Skin epidermis (tissue), 12 donors: ENCODE results near the gene IMMP2L.
A peak's percentile ranks its signal among the peaks of the same experiment; 100 is the strongest.
"Not testable (repeated sequence)": the region's sequence is repeated elsewhere in the genome, so short reads cannot be mapped to it uniquely, and the experiment has no call there.

Source experiments
- H3K27ac ChIP-seq, 21 experiments: fragments of 200-600 bp; sonication (generic) in 11 of 21; one replicate each; pipeline ENCODE4 v1.5.0; 2020; ENCODE audit warnings: mild to moderate bottlenecking in 3 of 21, inconsistent platforms in 2 of 21, moderate library complexity in 2 of 21
- H3K4me3 ChIP-seq, 7 experiments: fragments of 200-600 bp; sonication (generic) in 2 of 7; one replicate each; pipeline ENCODE4 v1.5.0; 2020; ENCODE audit warnings: inconsistent platforms in 2 of 7, mild to moderate bottlenecking in 2 of 7, moderate library complexity in 1 of 7

Gene IMMP2L

GRCh38 chr7:111561904-111562732, at the start of gene IMMP2L:
TSS of gene IMMP2L (minus strand) at chr7:111562492.
- H3K4me3 ChIP-seq: peak within 1 kb of the TSS; percentile 57 to 99 (median 86)
- peak within 1 kb of the TSS; percentile 43 to 94 (median 90) for H3K27ac ChIP-seq

- not testable (repeated sequence) for H3K4me3 ChIP-seq, H3K27ac ChIP-seq
Observed at GRCh38 chr7:111609483-111610254, 47.4 kb upstream of the IMMP2L start.

- H3K4me3 ChIP-seq: no peak overlapping the region
- no peak overlapping the region for H3K27ac ChIP-seq
Observed at GRCh38 chr7:111607621-111608020, 45.3 kb upstream of the IMMP2L start.

DNA sequence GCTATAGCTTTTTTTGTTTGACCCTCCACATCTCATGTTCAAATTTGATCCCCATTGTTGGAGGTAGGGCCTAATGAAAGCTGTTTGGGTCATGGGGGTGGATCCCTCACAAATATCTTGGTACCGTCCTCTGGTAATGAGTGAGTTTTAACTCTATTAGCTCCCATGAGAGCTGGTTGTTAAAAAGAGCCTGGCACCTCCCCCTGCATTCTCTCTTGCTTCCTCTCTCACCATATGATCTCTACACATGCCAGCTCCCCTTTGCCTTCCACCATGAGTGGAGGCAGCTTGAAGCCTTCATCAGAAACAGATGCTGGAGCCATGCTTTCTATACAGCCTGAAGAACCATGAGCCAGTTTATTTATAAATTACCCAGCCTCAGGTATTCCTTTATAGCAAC, 43.0 kb upstream of the IMMP2L start:
- no peak overlapping the region for H3K27ac ChIP-seq

DNA sequence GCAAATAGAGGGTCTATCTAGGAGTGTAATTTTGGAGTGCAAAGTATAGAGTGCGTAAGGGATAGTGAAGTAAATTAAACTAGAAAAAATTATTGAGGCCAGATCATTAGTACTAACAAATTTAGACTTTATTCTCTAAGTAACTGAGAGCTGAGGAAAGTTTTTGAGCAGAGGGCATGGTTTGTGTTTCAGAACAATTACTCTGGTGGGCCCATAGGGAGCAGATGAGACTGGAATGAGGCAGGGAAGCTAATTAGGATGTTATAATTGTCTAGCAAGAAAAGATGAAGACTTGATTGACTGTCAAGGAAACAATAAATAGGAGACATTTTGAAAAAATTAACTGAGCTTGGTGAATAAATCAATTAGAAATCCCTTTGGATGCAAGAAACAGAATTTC, 37.8 kb upstream of the IMMP2L start:
- Histone ChIP-seq H3K4me3 (no peak overlapping the region), H3K27ac (no peak overlapping the region)

More for the DNA sequence above, 43.0 kb upstream of the IMMP2L start:
- H3K4me3 ChIP-seq: no peak overlapping the region

- H3K4me3 ChIP-seq: no peak overlapping the region
- H3K27ac ChIP-seq: no peak overlapping the region
Observed at GRCh38 chr7:111595780-111596179, 33.5 kb upstream of the IMMP2L start.

- H3K27ac ChIP-seq: no peak overlapping the region
Observed at GRCh38 chr7:111594602-111595001, 32.3 kb upstream of the IMMP2L start.

DNA sequence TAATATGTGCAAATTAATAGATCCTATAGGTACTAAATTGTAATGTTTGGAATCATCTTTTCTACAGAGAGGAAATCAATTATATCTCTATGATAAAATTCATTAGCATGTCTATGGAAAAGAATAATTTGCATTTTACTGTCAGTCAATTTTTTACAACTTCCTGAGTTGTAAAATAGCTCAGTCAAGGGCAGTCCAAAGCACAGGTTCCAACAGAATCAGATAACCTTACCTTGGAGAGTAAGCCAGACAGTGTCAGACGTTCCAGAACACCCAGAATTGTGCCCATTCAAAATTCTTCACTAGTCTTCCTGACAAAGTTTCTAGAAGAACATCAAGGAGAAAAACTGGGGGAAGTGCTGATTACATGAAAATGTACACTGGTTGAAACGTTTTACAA, 31.1 kb upstream of the IMMP2L start:
- H3K27ac ChIP-seq: no peak overlapping the region
- no peak overlapping the region for H3K4me3 ChIP-seq

More at GRCh38 chr7:111594602-111595001, 32.3 kb upstream of the IMMP2L start:
- no peak overlapping the region for H3K4me3 ChIP-seq

DNA sequence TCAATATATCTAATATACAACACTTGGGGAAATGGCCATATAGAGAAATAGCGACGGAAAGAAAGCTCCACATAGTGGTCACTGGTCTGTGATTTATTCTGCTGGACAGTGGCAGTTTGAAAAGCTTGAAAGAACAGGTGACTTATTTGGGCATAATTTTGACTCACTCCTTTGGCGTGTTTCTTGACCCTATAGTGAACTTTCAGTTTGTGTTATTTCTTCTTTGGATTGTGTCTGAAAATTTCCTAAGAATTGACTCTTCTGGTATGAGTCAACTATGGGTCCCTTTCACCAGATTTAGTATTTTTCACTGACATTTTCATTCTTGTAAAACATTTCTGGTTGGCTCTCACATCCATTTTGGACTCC, 25.8 kb upstream of the IMMP2L start:
- no peak overlapping the region for H3K27ac ChIP-seq
- no peak overlapping the region for H3K4me3 ChIP-seq

- Histone ChIP-seq H3K4me3 (no peak overlapping the region), H3K27ac (no peak overlapping the region)
Observed at GRCh38 chr7:111587410-111588064, 25.2 kb upstream of the IMMP2L start.

DNA sequence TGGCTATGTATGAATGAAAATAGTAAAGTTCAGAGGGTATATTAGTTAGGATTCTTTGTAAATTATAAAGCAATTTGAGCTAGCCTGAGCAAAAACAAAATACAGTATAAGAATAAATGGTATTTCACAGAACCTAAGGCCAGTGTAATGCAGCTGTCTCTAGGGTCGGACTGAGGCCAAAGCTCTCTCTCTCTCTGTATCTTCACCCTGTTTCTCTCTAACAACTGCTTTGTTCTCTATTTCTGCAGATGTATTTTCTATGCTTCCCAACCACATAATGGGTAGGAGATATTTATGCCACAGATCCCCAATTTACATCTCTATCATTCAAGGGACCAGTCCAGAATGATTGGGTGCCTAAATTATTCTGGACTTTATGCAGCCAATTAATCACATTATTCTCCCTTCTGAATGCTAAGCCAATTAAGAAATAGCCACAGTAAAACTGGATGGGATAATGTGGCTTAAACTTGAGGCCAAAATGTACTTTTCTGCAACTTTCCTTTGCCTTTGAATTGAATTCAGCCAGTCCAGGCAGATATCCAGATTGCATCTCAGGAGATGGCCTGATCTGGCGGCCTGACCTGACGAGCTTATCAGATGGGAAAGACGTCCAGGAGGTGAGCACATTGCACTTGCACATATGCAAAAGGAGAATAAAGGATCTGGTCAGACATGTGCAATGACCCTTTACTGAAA, 24.6 kb upstream of the IMMP2L start:
- Histone ChIP-seq H3K4me3 (no peak overlapping the region), H3K27ac (no peak overlapping the region)

DNA sequence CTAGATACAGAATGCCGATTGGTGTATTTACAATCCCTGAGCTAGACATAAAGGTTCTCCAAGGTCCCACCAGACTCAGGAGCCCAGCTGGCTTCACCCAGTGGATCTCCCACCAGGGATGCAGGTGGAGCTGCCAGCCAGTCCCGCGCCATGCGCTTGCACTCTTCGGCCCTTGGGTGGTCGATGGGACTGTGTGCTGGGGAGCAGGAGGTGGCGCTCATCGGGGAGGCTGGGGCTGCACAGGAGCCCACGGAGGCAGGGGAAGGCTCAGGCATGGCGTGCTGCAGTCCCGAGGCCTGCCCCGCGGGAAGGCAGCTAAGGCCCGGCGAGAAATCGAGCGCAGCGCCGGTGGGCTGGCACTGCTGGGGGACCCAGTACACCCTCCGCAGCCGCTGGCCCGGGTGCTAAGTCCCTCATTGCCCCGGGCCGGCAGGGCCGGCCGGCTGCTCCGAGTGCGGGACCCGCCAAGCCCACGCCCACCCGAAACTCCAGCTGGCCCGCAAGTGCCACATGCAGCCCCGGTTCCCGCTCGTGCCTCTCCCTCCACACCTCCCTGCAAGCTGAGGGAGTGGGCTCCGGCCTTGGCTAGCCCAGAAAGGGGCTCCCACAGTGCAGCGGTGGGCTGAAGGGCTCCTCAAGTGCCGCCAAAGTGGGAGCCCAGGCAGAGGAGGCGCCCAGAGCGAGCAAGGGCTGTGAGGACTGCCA, 19.6 kb upstream of the IMMP2L start:
- H3K27ac ChIP-seq, H3K4me3 ChIP-seq: not testable (repeated sequence)

DNA sequence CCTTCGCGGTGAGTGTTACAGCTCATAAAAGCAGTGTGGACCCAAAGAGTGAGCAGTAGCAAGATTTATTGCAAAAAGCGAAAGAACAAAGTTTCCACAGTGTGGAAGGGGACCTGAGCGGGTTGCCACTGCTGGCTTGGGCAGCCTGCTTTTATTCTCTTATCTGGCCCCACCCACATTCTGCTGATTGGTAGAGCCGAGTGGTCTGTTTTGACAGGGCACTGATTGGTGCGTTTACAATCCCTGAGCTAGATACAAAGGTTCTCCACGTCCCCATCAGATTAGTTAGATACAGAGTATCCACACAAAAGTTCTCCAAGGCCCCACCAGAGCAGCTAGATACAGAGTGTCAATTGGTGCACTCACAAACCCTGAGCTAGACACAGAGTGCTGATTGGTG, 18.9 kb upstream of the IMMP2L start:
- H3K4me3 ChIP-seq, H3K27ac ChIP-seq: not testable (repeated sequence)

- no peak overlapping the region for H3K27ac ChIP-seq
- H3K4me3 ChIP-seq: no peak overlapping the region
Observed at GRCh38 chr7:111578754-111579153, 16.5 kb upstream of the IMMP2L start.

- no peak overlapping the region for H3K27ac ChIP-seq
Observed at GRCh38 chr7:111571720-111572119, 9.4 kb upstream of the IMMP2L start.

GRCh38 chr7:111568870-111569462, 6.7 kb upstream of the IMMP2L start:
- no peak overlapping the region for H3K4me3 ChIP-seq
- H3K27ac ChIP-seq: no peak overlapping the region

More at GRCh38 chr7:111571720-111572119, 9.4 kb upstream of the IMMP2L start:
- H3K4me3 ChIP-seq: no peak overlapping the region

- no peak overlapping the region for H3K4me3 ChIP-seq
Observed at GRCh38 chr7:111568419-111568818, 6.1 kb upstream of the IMMP2L start.

GRCh38 chr7:111564078-111564477, 1.8 kb upstream of the IMMP2L start:
- H3K27ac ChIP-seq: no peak overlapping the region

More at GRCh38 chr7:111568419-111568818, 6.1 kb upstream of the IMMP2L start:
- no peak overlapping the region for H3K27ac ChIP-seq

GRCh38 chr7:111561654-111561903, 713 bp downstream of the IMMP2L start:
- Histone ChIP-seq H3K27ac (peak overlapping the region in 19 of 21 experiments; percentile 43 to 94 (median 91)), H3K4me3 (peak overlapping the region; percentile 57 to 99 (median 86))

More at GRCh38 chr7:111564078-111564477, 1.8 kb upstream of the IMMP2L start:
- no peak overlapping the region for H3K4me3 ChIP-seq
